Bone marrow (tissue), 2 donors: ENCODE data around the gene OR5H14.

ENCODE experiments used
- DNase-seq, 2 donors: peaks; one replicate each; lab custom pipeline; 2025; lab: John Stamatoyannopoulos, UW

The OR5H14 gene

DNA sequence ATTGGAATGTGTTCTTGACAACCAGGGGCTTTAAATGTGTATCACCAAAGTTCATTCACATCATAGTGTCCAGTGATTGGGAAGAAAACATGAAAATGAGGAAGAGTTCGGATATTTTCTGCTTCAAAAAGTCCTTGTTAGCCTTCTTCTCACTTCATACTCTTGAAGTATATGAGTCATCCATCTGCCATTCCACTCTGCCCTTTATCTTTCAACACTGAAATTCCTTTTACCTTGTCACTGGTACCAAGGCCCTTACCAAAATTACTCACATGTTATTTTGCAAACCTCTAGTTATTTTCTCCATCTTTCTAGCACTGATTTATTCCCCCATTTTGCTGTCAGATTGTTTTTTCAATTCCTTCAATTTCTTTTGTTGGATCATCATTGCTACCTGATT is 51.7 kb downstream of the OR5H14 start:
- no peak for DNase-seq
